NK-92 (cell line): Measurements from ENCODE around the gene KLHL29.
"Not testable (repeated sequence)": the region's sequence is repeated elsewhere in the genome, so short reads cannot be mapped to it uniquely, and the experiment has no call there.

ENCODE experiments used
- DNase-seq: peaks from one replicate; lab custom pipeline; 2025; ENCODE audit not compliant: unreplicated experiment; lab: John Stamatoyannopoulos, UW

Gene KLHL29

DNA sequence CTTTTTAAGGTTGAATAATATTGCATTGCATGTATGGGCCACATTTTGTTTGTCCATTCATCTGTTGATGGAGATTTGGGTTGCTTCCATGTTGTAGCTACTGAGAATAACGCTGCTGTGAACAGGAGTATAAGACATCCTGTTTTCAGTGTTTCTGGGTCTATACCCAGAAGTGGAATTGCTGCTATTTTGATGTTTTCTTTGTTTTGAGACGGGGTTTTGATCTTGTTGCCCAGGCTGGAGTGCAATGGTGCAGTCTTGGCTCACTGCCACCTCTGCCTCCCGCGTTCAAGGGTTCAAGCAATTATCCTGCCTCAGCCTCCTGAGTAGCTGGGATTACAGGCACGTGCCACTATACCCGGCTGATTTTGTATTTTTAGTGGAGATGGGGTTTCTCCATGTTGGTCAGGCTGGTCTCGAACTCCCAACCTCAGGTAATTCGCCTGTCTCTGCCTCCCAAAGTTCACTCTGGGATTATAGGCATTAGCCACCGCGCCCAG lies 6.3 kb downstream of the KLHL29 start:
- DNase-seq, result not testable (repeated sequence)

DNA sequence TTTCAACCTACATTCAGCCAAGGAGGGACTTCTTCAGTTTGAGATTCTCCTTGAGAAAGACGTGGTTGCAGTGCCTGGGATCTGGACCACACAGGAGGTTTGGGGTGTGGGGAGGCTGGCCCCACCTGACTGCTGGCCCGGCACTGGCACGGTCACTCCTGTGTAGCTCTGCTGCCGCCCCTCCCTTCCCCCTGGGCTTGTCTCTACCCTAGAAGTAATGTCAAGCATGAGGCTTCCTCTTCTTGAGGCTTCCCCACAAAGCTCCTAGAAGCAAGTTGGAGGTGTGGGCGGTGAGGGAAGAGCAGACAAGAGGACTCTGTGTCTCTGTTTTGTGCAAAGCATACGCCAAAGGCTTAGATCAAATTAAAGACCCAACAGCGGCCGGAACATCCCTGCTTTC lies 8.7 kb downstream of the KLHL29 start:
- DNase-seq, result no peak

DNA sequence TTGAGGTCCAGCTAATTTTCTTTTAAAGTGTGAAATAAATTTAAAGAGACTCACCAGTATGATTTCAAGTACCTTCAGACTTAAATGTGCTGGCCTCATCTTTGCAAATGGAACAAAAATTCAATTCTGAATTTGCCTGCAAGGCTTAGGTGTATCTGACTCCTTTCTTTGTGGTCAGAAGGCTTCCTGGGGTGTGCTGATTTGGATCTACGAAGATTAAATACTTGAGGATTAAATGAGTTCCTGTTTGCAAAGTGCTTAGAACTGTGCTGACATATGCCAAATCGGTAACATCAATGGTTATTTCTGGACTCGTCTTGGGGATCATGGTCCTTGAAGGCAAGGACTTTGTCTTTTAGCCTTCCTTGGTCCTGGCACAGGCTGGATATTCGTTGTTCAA lies 9.7 kb downstream of the KLHL29 start:
- DNase-seq, result no peak

DNA sequence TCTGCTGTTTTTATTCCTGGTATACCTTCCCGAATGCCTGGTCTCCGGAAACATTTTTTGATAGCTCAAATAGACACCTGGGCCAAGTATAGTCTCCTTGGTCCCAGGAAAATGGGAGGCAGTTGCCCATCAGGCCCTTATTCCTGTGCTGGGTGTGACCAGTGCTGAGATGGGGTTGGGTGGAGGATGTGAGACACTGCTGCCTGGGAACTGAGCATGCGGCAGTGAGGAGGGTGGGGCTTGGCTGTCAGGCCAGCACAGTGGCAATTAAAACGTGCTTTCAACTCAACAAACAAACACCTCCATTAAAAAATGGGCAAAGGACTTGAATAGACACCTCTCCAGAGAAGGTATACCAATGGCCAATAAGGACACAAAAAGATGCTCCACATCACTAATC lies 12.5 kb downstream of the KLHL29 start:
- no peak for DNase-seq

DNA sequence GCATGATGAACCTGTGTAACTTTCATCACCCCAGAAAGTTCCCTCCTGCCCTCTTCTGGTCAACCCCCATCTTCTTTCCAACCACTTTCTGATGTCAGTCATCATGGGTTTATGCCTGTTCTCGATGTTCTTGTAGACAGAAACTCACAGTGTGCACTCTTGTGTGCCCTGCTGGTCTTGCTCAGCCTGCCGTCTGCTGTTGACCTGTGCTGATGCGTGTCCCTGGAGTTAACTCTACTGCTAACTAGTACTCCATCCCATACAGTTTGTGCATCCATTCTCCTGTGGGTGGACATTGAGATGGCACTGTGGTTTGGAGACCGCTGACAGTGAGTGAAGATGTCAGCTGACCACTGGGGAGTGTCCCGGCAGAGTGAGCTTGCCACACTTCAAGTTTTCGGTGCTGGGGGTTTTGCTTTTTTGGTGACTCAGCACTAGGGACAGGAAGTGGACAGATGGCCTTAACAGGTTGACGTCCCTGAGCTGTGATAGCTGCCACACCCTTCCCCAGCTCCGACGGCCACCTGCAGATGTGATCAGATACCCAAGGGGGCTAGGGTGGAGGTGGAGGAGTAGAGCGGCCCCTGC lies 14.8 kb downstream of the KLHL29 start:
- DNase-seq, result no peak

DNA sequence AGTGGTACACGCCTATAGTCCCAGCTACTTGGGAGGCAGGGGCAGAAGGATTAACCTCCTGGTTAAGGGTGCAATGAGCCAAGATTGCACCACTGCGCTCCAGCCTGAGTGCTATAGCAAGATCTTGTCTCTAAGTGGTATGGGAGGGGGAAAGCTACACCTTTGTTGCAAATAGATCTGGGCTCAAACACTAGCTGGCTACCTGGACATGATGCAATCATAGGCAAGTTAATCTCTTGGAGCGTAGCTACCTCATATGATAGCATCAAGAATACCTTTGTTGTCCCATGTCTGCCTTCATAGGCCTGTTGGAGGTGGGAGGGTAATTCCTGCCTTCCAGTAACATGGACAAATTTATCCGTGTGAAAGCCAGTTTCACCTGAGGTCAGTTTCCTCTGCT lies 15.7 kb downstream of the KLHL29 start:
- DNase-seq, result no peak

DNA sequence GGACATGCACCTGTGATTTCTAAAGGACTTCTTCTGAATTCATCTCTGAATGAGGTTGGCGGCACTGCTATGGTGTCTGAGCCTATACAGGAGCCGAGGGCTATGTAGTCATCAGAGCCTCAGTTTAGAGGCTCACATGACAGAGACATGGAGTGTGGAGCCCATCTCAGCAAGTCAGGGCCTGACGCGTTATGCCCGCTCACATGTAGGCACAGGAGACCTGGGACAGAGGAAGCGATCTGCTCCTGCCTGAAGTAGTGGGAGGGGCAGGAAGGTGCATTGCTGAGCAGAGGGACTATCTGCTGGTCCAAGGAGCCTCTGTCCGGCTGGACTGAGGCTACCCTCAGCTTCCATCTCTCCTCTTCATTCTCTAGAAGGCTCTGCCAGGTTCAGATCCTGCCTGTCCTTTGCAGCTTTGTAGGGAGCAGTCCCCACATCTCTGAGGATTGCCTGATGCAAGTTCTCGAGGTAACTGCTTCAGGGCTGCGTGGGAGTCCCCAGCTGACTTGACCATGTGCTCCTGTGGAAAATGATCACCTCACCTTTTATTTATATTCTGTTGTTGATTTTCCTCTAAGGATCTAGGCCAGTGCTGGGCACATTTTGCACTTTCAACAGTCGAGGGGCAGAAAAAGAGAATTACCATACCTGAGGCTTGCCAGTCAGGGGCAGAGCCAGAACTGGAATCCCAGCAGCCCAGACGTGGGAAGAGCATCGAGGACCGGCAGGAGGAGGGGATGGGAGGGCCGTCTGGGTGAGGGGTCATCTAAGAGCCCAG lies 16.6 kb downstream of the KLHL29 start:
- no peak for DNase-seq

DNA sequence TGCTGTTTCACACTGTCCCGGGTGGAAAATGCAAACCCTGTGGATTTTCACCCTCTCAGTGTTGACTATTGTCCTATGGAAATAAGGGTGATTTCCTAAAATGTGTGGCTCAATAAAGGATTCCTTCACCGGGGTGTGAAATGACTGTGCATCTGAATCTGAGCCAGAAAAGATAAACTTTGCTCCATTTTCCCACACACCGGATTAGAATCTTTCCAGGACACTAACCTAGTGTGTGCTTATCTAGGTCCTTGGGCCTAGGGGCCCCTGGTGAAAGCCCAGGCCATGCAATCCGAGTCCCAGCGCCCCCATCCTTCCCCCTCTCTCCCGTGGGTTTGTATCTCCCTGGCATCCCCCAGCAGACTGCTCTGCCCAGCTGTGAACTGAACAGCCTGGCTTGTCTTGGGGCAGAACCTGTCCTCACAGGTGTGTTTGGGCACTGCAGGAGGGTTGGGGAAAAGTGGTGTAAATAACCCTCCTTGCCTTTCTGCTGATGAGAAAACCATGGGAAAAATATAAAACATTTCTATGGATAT lies 17.3 kb downstream of the KLHL29 start:
- DNase-seq, result no peak

DNA sequence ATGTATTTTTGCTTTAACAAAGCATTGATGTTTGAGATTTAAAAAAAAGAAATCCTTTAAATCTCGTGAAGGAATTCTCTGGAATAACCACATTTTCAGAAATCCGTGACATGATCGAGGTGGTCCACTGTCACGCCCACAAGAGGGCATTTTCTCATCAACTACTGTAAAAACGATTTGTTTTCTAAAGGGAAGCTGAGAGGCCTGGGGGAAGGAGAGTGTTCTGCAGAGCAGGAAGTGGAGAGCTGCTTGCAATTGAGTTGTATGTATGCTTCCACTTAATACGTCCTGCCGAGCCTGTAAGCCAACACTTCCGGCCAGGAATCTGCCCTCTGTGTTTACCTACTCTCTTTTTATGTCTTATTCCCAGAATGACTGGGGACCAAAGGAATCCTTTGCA lies 19.4 kb downstream of the KLHL29 start:
- no peak for DNase-seq

DNA sequence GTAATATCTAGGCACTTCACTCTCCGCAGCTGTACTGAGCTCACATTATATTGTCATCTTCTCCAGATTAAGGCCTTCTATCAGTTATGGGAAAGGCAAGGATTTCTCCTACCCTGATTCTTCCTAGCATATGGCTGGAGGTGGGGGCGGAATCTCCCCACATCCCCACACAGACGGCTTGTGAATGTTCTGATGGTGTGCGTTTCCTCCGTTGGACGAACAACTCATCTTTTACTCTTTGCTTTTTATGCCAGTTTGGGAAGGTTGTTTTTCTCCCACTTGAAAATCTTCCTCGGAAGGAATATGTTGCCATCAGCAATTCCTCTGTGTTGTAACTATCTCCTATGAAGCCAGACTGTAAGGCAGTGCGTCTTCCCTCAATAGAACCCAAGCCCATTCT lies 24.3 kb downstream of the KLHL29 start:
- DNase-seq, result no peak

DNA sequence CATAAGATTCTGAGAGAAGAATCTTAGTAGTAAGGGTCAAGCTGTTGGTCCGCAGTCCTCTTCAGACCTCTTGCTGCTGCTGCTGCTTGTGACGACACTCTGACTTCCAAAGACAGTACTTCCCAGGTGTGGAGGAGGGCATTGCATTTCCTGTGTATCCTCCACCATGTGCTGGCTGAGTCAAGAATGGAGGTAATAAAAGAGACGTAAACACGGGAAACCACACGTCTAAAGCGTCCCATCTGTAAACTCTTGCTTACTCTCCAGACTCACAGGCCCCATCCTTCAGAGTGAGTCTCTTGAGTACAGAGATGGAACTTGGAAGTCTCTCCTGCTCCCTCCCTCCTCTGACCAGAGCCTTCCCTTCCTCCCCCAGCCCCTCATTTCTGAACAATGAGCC lies 25.6 kb downstream of the KLHL29 start:
- no peak for DNase-seq

DNA sequence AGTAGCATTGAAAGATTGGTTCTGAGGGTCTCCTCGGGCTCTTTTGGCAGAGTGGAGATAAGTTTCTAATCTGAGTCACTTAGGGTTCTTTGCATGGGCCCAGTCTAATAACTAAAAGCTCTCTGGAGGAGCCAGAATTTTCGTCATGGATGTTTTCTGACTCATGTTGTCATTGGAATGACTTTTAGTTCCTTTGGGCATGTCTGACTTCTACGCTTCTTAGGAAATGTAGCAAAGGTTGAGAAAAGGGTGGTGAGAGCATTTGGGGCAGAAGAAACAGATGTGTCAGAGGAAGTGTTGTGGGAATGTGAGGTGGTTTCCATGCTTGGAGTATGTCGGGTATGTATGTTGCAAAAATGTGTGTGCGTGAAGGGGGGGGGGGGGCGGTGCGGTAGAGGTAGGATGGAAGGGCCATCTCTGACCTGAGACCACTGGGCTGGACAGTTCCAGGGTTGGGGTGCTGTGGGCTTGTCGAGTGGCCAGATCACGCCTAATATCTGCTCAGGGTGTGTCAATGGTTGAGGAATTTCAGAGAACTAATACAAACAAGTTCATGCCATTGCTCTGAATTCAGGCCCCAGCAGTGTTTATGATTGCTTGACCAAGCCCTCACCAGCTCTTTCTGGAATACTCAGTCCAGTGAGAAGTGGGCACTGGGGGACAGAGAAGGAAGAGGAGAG lies 26.9 kb downstream of the KLHL29 start:
- DNase-seq, result no peak

DNA sequence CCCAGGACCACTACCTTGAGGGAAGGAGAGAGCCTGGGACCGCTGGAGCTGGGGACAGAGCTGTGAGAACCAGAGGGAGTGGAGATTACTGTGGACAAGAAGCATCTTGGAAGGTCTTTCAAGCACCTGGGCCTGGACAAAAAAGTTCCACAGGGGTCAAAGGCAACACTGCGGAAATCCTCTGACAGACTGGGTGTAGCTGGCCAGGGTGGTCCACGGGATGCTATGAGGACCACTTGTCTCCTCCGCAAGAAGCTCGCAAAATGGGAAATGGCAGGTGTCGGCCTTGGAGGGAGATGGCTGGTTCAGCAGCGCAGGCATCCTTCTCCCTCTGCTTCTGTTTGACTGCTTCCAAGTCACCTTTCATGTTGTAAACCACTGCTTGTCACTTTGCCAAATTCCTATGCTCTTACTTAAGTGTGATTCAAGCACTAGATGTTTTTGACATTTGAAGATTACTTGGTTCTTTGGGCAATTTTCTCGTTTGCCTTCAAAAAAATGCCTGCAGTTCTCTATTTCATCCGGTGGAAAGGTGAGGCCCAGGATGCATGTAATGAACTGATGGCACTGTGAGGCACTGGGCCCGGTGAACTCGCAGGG lies 27.7 kb downstream of the KLHL29 start:
- no peak for DNase-seq

DNA sequence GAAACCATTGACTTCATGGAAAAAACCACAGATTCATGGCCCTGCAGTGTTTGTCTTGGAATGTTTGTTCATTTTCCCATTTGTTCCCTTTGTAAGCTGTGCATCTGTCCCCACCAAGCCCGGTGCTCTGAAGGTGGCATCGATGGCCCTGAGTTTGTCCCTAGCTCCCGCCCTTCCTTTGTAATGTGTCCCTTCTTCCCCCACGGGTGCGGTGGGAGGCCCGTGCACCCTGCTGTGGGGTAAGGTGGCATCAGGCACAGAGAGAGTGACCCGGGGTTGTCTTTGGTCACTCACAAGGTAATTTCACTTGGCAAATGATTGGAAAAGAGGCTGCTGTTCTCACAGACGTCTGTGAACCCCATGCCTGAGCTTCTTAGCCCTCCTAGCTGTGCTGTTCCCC lies 28.7 kb downstream of the KLHL29 start:
- no peak for DNase-seq

DNA sequence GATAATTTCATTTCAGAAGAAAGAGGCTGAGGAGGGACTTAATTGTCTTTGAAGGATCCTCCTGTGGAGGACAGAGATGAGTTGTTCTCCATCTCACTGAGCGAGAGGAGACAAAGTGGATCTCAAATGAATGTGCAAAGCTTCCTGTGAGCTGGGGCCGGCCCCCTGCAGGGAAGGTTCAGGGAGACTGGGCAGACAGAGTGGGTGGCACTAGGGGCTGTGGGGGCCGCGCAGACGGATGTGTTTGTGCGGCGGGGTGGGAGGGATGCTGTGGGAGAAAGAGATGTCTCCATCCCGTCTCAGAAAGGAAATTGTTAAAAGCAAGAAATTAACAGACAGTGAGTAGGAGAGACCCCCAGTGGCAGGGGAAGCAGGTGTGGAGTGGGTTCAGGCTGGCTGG lies 29.1 kb downstream of the KLHL29 start:
- DNase-seq, result no peak

DNA sequence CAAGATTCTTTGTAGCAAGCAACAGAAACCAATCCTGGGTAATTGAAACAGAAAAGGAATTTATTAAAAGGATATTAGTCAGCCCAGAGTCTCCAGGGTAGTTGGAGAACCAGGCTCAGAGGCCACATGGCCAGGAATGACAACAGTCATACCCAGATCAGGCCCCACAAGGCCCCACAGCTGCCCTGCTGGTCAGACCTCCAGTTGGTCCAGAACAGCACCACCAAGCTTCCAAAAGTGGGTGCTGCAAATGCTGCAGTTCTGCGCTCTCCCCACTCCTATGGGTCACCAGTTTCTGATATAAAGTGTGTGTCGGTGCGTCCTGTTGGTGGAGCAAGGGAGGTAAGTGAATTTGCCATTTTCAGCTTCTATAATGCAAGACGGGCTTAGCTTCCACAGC lies 29.9 kb downstream of the KLHL29 start:
- DNase-seq, result no peak

DNA sequence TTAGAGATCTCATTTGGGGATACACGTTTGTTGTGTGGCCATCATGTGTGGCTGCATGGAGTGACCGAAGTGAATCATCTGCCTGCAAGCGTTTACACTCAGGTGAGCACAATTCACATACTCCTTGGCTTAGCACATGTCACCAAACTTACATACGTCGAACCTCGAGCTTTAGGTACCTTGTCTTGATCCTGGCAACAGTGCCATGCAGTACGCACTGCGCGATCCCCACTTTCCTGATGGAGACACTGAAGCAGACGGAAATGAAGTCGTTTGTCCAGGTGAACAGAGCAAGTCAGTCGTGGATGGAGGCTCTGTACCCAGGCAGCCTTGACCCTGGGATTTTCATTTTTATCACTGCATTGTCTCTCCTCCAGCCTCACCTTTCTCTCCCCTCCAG lies 32.3 kb downstream of the KLHL29 start:
- DNase-seq, result no peak

DNA sequence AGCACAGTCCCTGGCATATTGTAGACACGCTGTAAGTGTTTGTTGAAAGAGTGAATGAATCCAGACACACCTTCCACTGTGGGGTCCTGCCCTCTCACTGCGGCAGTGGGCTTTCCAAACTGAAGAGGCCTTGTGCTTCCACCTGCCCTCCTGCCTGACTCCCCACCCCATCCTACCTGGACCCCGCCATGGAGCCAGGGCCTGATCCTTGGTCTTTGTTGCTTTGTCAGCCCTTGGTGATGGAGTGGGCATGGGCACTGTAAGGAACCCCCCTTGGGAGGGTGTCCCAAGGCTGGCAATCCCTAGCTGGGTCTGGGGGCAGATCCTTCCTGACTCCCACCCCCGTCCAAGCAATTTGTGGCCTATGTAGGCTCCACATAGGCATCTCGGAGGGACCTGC lies 33.1 kb downstream of the KLHL29 start:
- DNase-seq, result no peak

DNA sequence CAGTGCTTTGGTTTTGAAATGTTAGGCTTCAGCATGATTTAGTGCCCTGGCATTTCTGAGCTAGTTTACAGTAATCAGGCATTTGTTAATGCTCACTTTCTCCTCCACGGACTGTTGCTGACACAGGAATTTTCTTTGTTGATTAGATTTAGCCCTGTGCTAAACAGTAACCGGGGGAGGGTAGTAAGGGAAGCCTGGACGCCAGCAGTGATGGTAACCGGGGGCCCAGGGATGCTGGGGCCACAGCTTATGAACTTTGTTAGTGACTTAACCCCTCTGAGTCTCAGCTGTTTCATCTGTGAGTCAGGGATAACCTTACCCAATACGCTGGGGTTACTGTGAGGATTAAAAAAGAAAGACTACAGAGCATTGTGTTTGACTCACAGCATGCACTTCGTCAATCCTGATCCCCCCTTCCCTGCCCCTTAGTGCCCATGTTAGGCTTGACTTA lies 33.5 kb downstream of the KLHL29 start:
- no peak for DNase-seq

DNA sequence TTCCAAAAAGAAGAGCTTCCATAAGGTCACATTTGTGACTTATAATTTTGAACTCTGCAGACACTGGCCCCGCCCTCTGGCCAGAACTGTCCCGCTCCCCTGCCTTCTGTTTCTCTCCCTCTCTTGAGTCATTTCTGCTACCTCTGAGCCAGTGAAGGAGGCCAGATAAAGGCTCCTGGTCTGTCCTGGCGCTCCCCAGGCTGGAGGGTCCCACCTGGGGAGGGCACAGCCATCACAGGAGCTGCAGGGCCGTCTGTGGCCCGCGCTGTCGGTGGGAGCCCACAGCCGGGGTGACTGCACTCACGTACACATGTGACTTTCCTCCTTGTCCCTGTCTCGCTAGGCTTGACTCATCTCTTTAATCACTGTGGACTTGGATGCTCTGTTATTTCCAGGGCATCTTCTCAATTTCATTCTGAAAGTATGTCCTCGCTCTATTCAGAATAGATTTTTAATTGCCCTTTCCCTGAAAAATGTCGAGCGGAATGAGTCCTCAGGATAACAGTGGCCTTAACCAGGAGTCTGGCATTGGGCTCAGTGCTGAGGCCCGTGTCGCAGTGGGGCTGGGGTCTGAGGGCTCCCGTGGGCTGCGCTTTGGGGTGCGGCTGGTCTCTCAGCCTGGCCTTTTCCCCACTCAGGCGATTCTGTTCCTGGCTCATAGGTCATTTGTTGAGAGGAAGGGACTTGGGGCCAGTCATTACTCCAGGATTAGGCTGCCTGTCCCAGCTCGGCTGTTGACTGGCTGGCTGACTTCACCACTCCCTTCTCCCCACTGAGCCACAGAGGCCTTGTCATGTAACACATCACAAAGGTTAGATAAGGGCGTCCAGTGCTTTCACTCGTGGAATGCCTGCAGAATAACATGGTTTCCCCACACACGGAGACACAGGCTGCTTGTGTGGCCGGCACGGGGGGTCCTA lies 34.5 kb downstream of the KLHL29 start:
- DNase-seq, result no peak
